Right cardiac atrium (tissue), 5 donors: Measurements from ENCODE around the gene SRGN. TPM values are rescaled to one million over a fixed set of nuclear protein-coding genes. Genes with fewer than 3 reads are reported as not detected.
A peak's percentile ranks its signal among the peaks of the same experiment; 100 is the strongest.

Experiments
- ATAC-seq, 2 donors: fragments of 200-7000 bp; cut with Tn5 transposase; one replicate each; pipeline versions ENCODE4 v1.8.0 to v1.9.1; 2020; ENCODE audit warnings: moderate library complexity in 2 of 2, mild to moderate bottlenecking in 1 of 2
- DNase-seq, 3 donors: peaks; one replicate each; pipeline ENCODE4 v3.0.0-alpha.2; 2020
- H3K27ac ChIP-seq: one replicate; pipeline ENCODE4 v1.5.1; 2013; ENCODE audit warnings: mild to moderate bottlenecking, low read length, control low read depth, moderate library complexity
- H3K27me3 ChIP-seq: one replicate; pipeline ENCODE4 v1.6.1; 2013; ENCODE audit not compliant: control insufficient read depth, insufficient read depth
- H3K4me1 ChIP-seq: one replicate; pipeline ENCODE4 v1.6.1; 2013; ENCODE audit warnings: low read length; ENCODE audit not compliant: control insufficient read depth, insufficient read depth
- H3K4me3 ChIP-seq: one replicate; pipeline ENCODE4 v1.5.1; 2013; ENCODE audit warnings: low read length, control low read depth
- H3K9me3 ChIP-seq: one replicate; pipeline ENCODE4 v1.6.1; 2013; ENCODE audit warnings: low read length; ENCODE audit not compliant: control insufficient read depth
- WGBS: extraction: QIAGEN DNeasy Blood & Tissue Kit; methylation state at CpG from one replicate; pipeline ENCODE4 v1.1.7; 2013; 5-methylcytosine and 5-hydroxymethylcytosine counted together
- intact Hi-C, 4 donors: fragments of 100-400 bp; cut with DNase I; formaldehyde crosslinking; loops; one replicate each; pipeline versions ENCODE4 v1.11.0 to v1.14.0; 2022 to 2023
- polyA plus RNA-seq: library from polyadenylated mRNA; stranded (reverse); fragments of 200-250 nt; gene quantifications from one replicate; pipeline ENCODE4 v1.2.3, GENCODE V29; 2013
- total RNA-seq, 4 donors: library from RNA; stranded (reverse); fragmentation: NEBNext Ultra II Directional; extraction: Animal tissue kit (Norgen Biotek cat#: 25700); gene quantifications; one replicate each; pipeline ENCODE4 v1.2.1, GENCODE V29; 2021
- donor health status: healthy with polysubstance abuse.
- donor health status: DM: no; HTN: yes; CAD: no.
- donor health status: DM: no; HTN: no; CAD: no.
- donor health status: DM: no; HTN: yes; CAD: no; lungs with severe emphysema.
- donor health status: DM: yes; HTN: yes; CAD: no.

Gene SRGN
- total and polyA plus RNA-seq, 5 donors, result 53.4 to 102 (median 69.5) TPM

GRCh38 chr10:69091143-69091651 is 3.3 kb downstream of the SRGN start:
- intact Hi-C loops, result loop anchor here in 3 of 4 donors (5.0 to 10.0 kb wide), 2 partner anchors 34 to 86 kb away; no protein-coding TSS in a partner anchor
- Histone ChIP-seq H3K27ac (no peak overlapping the region), H3K27me3 (no peaks in the 10 kb centered on the region), H3K4me3 (peak overlapping the region; percentile 7), H3K9me3 (no peaks in the 10 kb centered on the region), H3K4me1 (peaks cover 3% of the 10 kb centered on the region)
- no peak for DNase-seq
- WGBS, result 54% methylated on average over 8 of the region's 8 CpGs
- no peak for ATAC-seq

GRCh38 chr10:69092959-69093850 is 5.3 kb downstream of the SRGN start:
- H3K27me3 ChIP-seq, result no peaks in the 10 kb centered on the region
- no peak overlapping the region for H3K27ac ChIP-seq
- H3K9me3 ChIP-seq, result no peaks in the 10 kb centered on the region
- peak; percentile 76 to 77 for ATAC-seq
- WGBS, result 51% methylated on average over 17 of the region's 17 CpGs
- no peak overlapping the region for H3K4me3 ChIP-seq
- intact Hi-C loops, result loop anchor here (2.0 to 10.0 kb wide), 3 partner anchors 36 to 88 kb away; no protein-coding TSS in a partner anchor
- peak in 2 of 3 donors; percentile 62 to 81 for DNase-seq
- H3K4me1 ChIP-seq, result peaks cover 2% of the 10 kb centered on the region

GRCh38 chr10:69093933-69094332 is 6.0 kb downstream of the SRGN start:
- Histone ChIP-seq H3K27me3 (no peaks in the 10 kb centered on the region), H3K4me3 (no peak overlapping the region), H3K4me1 (peaks cover 2% of the 10 kb centered on the region), H3K9me3 (no peaks in the 10 kb centered on the region), H3K27ac (no peak overlapping the region)
- intact Hi-C loops, result loop anchor here (2.0 to 10.0 kb wide), 3 partner anchors 37 to 89 kb away; no protein-coding TSS in a partner anchor
- 82% methylated on average over 1 of the region's 1 CpG for whole genome bisulfite sequencing
- peak in 1 of 2 donors; percentile 30 for ATAC-seq
- no peak for DNase-seq

- Histone ChIP-seq H3K4me1 (peaks cover 2% of the 10 kb centered on the region), H3K27ac (no peak overlapping the region), H3K9me3 (no peaks in the 10 kb centered on the region), H3K4me3 (no peak overlapping the region), H3K27me3 (no peaks in the 10 kb centered on the region)
- DNase-seq (no peak), ATAC-seq (no peak)
- 71% methylated on average over 2 of the region's 2 CpGs for WGBS
- intact Hi-C loops, result loop anchor here in 2 of 4 donors (10.0 kb wide), 1 partner anchor 91 kb away; no protein-coding TSS in a partner anchor
Observed at GRCh38 chr10:69096045-69096444, 8.1 kb downstream of the SRGN start.

- intact Hi-C loops, result loop anchor here in 2 of 4 donors (10.0 kb wide), 1 partner anchor 93 kb away; no protein-coding TSS in a partner anchor
- Histone ChIP-seq H3K9me3 (no peaks in the 10 kb centered on the region), H3K4me3 (no peak overlapping the region), H3K27ac (no peak overlapping the region), H3K4me1 (peaks cover 2% of the 10 kb centered on the region), H3K27me3 (no peaks in the 10 kb centered on the region)
- WGBS, result 79% methylated on average over 4 of the region's 4 CpGs
- no peak for ATAC-seq
- no peak for DNase-seq
Observed at GRCh38 chr10:69097729-69098128, 9.8 kb downstream of the SRGN start.

- Histone ChIP-seq H3K9me3 (no peaks in the 10 kb centered on the region), H3K4me1 (peaks cover 1% of the 10 kb centered on the region), H3K27ac (no peak overlapping the region), H3K4me3 (no peak overlapping the region), H3K27me3 (no peaks in the 10 kb centered on the region)
- ATAC-seq (no peak), DNase-seq (no peak)
- intact Hi-C loops, result no loop called here
- 59% methylated on average over 7 of the region's 7 CpGs for WGBS
Observed at GRCh38 chr10:69100136-69100872, 12.4 kb downstream of the SRGN start.

GRCh38 chr10:69101451-69102095 is 13.7 kb downstream of the SRGN start:
- DNase-seq (no peak), ATAC-seq (peak in 1 of 2 donors; percentile 49)
- no peak overlapping the region for H3K27ac ChIP-seq
- no peak overlapping the region for H3K4me3 ChIP-seq
- intact Hi-C loops, result no loop called here
- WGBS, result 64% methylated on average over 6 of the region's 6 CpGs
- no peaks in the 10 kb centered on the region for H3K9me3 ChIP-seq
- H3K4me1 ChIP-seq, result peaks cover 1% of the 10 kb centered on the region
- no peaks in the 10 kb centered on the region for H3K27me3 ChIP-seq

GRCh38 chr10:69102440-69102839 is 14.5 kb downstream of the SRGN start:
- no peaks in the 10 kb centered on the region for H3K27me3 ChIP-seq
- H3K9me3 ChIP-seq, result no peaks in the 10 kb centered on the region
- 65% methylated on average over 3 of the region's 3 CpGs for WGBS
- no peak overlapping the region for H3K4me3 ChIP-seq
- peaks cover 1% of the 10 kb centered on the region for H3K4me1 ChIP-seq
- no peak overlapping the region for H3K27ac ChIP-seq
- no peak for DNase-seq
- intact Hi-C loops, result no loop called here
- ATAC-seq, result no peak

GRCh38 chr10:69103784-69104183 is 15.9 kb downstream of the SRGN start:
- no peaks in the 10 kb centered on the region for H3K27me3 ChIP-seq
- intact Hi-C loops, result no loop called here
- no peak overlapping the region for H3K27ac ChIP-seq
- peak in 1 of 3 donors; percentile 51 for DNase-seq
- WGBS, result 60% methylated on average over 7 of the region's 7 CpGs
- peaks cover 1% of the 10 kb centered on the region for H3K4me1 ChIP-seq
- peak; percentile 59 to 84 for ATAC-seq
- H3K4me3 ChIP-seq, result no peak overlapping the region
- H3K9me3 ChIP-seq, result no peaks in the 10 kb centered on the region

GRCh38 chr10:69104994-69105790 is 17.3 kb downstream of the SRGN start:
- H3K4me1 ChIP-seq, result peaks cover 1% of the 10 kb centered on the region
- no peaks in the 10 kb centered on the region for H3K9me3 ChIP-seq
- H3K27ac ChIP-seq, result no peak overlapping the region
- intact Hi-C loops, result no loop called here
- no peak overlapping the region for H3K4me3 ChIP-seq
- no peaks in the 10 kb centered on the region for H3K27me3 ChIP-seq
- no peak for ATAC-seq
- WGBS, result 100% methylated on average over 1 of the region's 1 CpG
- no peak for DNase-seq
